GM19025 (cell line): ENCODE data around the gene SPSB2.
"Not testable (repeated sequence)": the region's sequence is repeated elsewhere in the genome, so short reads cannot be mapped to it uniquely, and the experiment has no call there.

ENCODE experiments used
- ATAC-seq: cut with Tn5 transposase; IDR thresholded peaks from one replicate; pipeline ENCODE4 v1.9.1; 2021; ENCODE audit warnings: mild to moderate bottlenecking, low read depth, moderate library complexity; ENCODE audit not compliant: unreplicated experiment

SPSB2 gene

GRCh38 chr12:6902448-6902847 is 29.3 kb upstream of the SPSB2 start:
- ATAC-seq, result no peak

- ATAC-seq, result no peak
These were observed 26.9 kb upstream of the SPSB2 start for GRCh38 chr12:6899837-6900519.

GRCh38 chr12:6899427-6899826 is 26.3 kb upstream of the SPSB2 start:
- ATAC-seq, result no peak

GRCh38 chr12:6896846-6897435 is 23.8 kb upstream of the SPSB2 start:
- ATAC-seq, result no peak

- no peak for ATAC-seq
These were observed 21.2 kb upstream of the SPSB2 start for GRCh38 chr12:6894321-6894720.

GRCh38 chr12:6892683-6893082 is 19.6 kb upstream of the SPSB2 start:
- ATAC-seq, result not testable (repeated sequence)

GRCh38 chr12:6891646-6892001 is 18.5 kb upstream of the SPSB2 start:
- ATAC-seq, result no peak

- peak; percentile 91 for ATAC-seq
These were observed 17.9 kb upstream of the SPSB2 start for GRCh38 chr12:6890789-6891645.

GRCh38 chr12:6889775-6890573 is 16.9 kb upstream of the SPSB2 start:
- not testable (repeated sequence) for ATAC-seq

GRCh38 chr12:6888794-6889193 is 15.7 kb upstream of the SPSB2 start:
- ATAC-seq, result not testable (repeated sequence)

- ATAC-seq, result no peak
These were observed 15.3 kb upstream of the SPSB2 start for GRCh38 chr12:6888360-6888759.

GRCh38 chr12:6887460-6887859 is 14.4 kb upstream of the SPSB2 start:
- ATAC-seq, result no peak

- not testable (repeated sequence) for ATAC-seq
These were observed 13.3 kb upstream of the SPSB2 start for GRCh38 chr12:6886206-6886999.

GRCh38 chr12:6884539-6884938 is 11.4 kb upstream of the SPSB2 start:
- ATAC-seq, result no peak

- ATAC-seq, result no peak
These were observed 10.6 kb upstream of the SPSB2 start for GRCh38 chr12:6883683-6884082.

- ATAC-seq, result no peak
These were observed 10.1 kb upstream of the SPSB2 start for GRCh38 chr12:6883252-6883651.

- not testable (repeated sequence) for ATAC-seq
These were observed 6.7 kb upstream of the SPSB2 start for GRCh38 chr12:6879824-6880223.

- ATAC-seq, result not testable (repeated sequence)
These were observed 889 bp upstream of the SPSB2 start for GRCh38 chr12:6874015-6874368.

GRCh38 chr12:6872073-6873048 is 742 bp downstream of the SPSB2 start:
- peak; percentile 21 for ATAC-seq
